ENCODE measurements around the gene ACOX2.
"Not testable (repeated sequence)": the region's sequence is repeated elsewhere in the genome, so short reads cannot be mapped to it uniquely, and the experiment has no call there.

Gene ACOX2

DNA sequence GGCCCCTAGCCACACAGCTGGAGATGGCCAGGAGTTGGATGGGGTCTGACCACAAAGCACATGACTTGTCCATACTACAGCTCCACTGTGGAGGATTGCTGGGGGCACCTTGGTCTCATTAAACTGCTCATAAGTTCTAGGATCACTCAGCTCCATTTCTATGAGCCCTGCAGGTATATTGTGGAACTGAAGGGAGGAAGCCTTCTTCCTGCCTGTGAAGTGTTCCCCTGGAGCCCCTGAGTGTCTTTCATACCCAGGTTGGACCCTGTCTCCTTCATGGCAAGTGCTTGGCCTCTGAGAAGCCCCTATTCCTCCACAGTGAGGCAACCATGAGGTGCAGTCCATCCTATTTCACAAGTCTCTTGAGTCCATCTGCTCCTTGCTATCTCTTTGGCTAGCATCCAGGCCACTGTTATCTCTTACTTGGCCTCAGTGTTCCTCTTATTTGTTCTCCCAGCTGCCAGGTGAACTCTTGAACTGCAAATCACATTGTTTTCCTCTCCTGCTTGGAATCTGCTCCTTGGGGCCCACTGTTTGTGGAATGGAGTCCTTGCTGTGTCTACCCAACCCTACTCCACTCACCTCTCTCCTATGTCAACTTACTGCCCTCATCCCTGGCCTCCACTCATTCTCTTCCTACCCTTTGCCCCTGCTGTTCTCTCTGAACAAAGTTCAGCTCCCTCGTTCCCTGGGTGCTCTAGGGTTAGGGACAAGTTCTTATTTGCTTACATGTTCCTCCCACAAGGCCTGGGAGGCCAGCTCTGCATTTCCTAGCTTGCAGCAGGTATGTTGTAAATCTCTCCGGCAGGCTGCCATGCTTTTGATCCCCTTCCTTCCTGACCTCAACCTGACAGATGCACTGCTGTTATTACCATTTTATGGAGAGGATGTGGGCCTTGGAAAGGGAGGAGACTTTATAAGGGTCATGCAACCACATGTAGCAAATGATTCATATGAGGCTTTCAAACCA, 1.2 kb downstream of the ACOX2 start:
- no peak for DNase-seq (ENCODE audit: low read depth in 3 of 3, low spot score in 1 of 3)

DNA sequence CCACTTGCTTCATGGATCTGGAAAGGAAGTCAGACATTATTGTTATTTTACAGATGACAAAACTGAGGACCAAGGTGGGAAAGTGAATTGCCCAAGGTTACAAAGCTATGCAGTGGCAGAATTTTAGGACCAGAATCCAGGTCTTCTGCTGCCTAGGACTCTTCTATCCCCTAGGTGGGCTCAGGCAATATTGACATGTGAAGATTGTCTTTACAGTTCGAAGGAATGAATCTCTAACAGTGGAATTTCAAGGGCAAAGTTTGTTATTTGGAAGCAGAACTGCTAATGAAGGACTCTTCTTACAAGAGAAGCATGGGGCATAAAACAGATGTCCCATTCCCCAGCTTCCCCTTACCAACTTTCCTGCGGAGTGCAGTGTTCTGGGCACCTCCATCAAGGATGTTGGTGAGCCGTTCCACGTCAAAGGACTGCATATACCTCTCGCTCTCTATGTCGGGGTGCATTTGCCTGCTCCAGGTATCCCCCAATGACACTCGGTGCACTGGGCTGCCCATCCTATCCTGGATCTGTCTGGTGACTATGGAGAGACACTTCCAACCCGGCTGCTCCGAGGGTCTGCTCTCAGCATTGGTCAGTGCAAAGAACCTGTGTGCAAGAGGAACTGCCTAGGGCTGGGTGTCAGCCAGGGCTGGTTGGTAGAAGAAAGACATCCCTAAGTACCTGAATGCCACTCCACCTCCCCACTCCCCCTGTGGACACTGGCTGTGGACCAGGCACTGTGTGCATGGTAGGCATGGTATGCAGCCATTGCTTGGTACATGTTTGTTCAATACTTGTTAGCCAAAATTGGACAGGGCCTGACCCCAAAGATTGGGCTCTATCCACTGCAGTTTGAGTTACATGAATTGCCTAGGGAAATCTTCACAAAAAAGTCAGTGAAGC, 2.1 kb downstream of the ACOX2 start:
- DNase-seq (ENCODE audit: low read depth in 3 of 3, low spot score in 1 of 3), result no peak

DNA sequence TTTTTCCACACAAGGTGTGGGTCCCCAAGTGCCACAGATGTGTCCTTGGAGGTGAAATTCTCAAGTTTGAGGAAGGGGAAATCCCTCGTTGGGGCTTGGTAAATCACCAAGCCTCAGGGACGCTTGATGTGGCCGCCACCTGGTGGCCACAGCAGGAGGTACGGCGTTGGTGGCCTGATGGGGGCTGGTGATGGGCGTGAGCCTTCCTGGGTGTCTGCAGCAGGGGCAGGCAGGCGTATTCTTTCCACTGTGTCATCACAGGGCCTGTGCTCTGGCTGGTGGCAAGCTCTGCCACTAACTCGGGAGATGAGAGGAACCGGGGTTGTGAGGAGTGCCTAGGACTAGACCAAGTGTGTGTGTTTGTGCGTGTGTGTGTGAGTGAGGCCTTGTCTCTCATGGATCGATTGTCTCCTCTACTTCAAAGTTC, 4.2 kb downstream of the ACOX2 start:
- peak; percentile 46 to 67 (median 59) for DNase-seq (ENCODE audit: low read depth in 3 of 3, low spot score in 1 of 3)

DNA sequence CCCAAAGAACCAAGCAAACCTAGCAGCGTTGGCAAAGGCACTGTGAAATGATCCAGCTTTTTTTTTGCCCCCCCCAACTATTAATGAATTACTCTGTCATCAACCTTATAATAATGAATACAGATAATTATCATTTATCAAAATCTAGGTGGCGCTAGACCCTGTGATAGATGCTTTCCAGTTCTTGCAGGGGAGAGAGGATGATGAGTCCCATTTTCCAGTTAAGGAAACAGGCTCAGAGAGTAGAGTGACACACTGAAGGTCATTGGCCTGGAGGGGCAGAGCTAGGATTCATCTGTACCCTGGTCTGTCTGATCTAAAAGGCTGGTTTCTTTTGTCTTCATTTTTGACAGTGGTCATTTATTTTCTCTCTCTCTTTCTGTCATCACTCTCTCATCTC, 5.0 kb downstream of the ACOX2 start:
- DNase-seq (ENCODE audit: low read depth in 3 of 3, low spot score in 1 of 3), result no peak

DNA sequence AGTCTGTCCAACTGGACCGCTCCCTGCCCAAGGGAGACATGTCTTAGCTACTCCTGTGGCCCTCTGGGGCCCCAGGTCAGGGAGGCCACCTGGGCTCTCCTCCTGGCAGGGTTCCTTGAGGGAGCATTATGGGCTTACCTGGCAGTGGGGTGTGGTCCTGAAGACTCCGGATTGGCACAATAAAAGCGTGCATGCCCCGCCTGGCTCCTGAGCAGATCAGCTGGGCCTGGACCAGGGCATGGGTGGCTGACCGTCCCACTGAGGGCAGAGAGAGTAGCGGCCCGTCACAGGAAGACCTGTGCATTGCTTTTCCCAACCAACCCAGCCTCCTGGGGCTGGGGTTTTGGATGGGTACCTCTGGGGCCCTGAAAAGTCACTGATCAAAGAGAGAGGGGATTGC, 5.4 kb downstream of the ACOX2 start:
- no peak for DNase-seq (ENCODE audit: low read depth in 3 of 3, low spot score in 1 of 3)

DNA sequence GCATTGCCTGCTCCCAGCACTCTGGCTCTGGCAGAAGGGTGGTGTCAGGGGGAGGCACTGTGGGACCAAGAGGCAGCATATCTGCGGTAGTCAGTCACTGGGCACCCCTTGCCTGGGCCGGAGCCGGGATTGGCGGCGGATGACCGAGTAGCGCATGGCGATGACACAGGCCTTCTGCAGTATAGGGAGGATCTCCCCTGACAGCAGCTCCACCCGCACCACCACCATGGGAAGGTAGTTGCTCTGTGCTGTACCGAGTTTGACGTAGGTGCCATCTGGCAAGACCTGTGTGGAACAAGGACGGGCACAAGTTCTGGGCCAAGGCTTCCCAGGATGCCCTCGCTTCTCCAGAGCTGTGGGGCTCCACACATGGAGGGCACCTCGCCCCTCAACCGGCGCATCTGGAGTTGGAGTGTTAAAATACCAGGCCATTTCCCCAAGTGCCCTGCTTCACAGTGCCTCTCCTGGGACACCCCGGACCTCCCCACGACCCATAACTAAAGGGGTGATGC, 6.6 kb downstream of the ACOX2 start:
- DNase-seq (ENCODE audit: low read depth in 3 of 3, low spot score in 1 of 3), result no peak

DNA sequence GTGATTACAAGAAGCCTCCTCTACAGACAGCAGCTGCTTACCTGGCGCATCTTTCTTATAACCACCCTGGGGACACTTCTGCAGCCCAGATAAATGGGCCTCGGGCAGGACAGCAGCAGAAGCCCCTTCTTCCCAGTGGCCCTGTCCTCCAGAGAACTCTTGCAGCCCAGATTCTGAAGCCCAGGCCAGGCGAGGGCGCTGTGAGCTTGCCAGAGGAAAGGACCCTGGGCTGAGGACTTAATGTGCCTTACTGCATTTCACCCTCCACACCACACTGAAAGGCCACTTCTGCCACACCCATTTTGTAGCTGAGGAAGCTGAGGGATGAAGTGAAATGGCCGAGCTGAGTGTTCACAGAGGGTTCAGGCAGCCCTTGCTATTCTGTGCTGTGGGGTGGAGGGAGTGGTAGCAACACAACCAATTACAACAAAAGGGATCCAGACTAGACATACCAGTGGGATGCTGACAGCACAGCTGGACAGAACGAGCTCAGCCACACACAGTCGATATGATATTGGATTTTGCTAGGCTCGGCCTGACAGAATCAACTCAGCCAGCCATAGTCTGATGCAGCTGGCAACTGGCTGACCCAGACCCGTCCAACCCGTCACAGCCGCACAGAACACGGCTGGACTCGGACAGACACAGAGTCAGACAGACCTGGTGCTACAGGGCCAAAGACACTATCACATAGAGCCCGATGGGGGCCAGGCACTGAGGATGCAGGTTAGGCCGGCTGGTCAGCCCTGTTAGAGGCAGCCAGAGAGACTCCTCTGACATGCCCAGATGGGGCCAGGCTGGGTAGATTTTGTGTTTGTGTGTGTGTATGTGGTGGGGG, 7.3 kb downstream of the ACOX2 start:
- DNase-seq (ENCODE audit: low read depth in 3 of 3, low spot score in 1 of 3), result no peak

DNA sequence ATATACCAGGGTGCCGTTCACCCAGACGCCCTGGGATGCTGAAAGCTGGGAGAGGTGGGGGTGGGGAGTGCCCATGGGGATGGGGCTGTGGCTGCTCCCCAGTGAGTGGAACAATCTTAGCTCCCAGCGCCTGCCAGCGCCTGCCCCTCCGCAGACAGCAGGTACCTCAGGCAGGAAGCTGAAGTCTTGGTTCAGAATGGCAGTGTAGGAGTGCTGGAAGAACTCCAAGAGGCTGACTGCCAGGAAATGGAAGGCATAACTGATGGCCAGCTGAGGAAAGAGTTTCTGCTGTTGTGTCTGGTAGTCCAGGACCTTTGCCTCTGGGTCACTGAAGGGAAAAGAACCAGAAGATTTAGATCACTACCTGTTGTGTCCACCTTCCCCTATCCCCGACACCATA, 8.4 kb downstream of the ACOX2 start:
- DNase-seq (ENCODE audit: low read depth in 3 of 3, low spot score in 1 of 3), result no peak

DNA sequence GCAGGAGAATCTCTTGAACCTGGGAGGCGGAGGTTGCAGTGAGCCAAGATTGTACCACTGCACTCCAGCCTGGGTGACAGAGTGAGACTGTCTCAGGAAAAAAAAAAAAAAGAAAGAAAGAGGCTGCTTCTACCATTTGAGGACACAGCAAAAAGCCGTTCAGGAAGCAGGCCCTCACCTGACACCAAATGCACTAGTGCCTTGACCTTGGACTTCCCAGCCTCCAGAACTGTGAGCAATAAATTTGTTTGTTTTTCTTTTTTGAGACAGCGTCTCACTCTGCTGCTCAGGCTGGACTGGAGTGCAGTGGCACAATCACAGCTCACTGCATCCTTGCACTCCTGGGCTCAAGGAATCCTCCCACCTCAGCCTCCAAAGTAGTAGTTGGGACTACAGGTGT, 9.6 kb downstream of the ACOX2 start:
- DNase-seq (ENCODE audit: low read depth in 3 of 3, low spot score in 1 of 3), result not testable (repeated sequence)

DNA sequence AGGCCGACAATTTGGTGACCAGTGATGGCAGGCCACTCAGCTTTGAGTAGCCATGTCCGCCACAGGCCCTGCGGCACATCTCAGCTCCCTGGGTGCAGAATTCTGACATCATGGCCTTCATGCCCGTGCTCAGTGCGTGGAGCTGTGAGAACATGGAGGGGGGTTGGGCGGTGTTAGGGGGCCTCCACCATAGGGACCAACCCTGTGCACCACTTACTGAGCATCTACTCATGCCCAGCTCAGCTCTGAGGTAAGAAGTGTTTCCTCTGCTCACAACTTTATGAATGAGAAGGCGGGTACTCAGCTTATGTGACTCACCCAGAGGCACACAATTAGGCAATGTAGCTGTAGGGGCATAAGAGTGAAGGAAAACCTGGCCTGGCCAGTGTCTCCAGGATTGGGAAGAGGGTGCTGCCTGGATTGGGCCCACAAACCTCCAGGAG, 10.5 kb downstream of the ACOX2 start:
- no peak for DNase-seq (ENCODE audit: low read depth in 3 of 3, low spot score in 1 of 3)

DNA sequence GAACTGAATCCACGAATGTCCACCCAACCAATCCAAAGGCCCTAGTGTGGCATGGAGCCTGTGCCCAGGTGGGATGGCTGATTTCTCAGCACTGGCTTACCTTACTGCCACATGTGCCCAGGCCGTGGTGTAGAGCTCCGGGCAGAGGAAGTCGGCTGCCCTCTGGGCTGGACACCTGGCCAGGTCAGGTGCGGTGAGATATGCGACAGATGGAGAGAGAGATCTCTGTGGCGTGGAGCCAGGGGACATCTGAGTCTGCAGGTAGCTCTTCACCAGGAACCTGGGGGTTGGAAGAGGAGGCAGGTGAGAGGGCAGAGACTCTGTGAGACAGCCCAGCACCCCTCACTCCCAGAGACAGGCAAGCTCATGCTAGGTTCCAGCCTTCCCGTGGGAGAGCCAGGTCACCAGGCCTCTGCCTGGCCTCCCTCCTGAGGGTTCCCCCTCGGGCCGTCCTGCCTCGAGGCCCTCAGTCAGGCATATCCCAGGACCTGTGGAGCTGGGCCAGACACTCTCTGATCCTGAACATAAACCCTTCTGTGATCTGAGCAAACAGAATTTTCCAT, 12.6 kb downstream of the ACOX2 start:
- DNase-seq (ENCODE audit: low read depth in 3 of 3, low spot score in 1 of 3), result no peak

DNA sequence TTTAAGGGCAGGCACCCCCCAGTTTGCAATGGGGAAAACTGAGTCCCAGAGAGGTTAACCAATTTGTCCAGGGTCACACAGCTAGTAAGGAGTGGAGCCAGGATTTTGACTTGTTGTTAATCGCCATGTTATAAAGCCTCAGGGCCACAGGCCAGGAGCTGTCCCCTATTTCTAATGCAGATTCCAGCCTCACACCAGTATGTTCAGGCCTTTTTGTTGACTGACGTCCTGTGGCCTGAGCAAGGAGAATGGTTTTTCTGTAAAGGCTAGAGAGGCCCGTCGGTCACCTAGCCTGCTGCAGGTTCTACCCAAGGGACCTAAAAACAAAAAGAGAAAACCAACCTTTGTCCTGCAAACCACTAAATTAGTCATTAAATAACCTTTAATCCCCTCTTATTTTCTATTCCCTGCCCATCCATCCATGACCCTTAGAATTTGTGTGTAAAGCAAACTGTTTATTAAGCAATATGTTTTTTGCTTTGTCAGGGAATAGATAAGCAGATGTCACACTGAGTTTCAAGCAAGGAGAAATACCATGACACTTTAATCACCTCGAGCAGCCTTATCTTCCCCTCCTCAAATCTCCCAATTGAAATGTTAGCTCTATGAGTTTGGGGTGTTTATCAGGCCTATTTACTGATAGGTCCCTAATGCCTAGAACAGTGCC, 14.1 kb downstream of the ACOX2 start:
- DNase-seq (ENCODE audit: low read depth in 3 of 3, low spot score in 1 of 3), result no peak

DNA sequence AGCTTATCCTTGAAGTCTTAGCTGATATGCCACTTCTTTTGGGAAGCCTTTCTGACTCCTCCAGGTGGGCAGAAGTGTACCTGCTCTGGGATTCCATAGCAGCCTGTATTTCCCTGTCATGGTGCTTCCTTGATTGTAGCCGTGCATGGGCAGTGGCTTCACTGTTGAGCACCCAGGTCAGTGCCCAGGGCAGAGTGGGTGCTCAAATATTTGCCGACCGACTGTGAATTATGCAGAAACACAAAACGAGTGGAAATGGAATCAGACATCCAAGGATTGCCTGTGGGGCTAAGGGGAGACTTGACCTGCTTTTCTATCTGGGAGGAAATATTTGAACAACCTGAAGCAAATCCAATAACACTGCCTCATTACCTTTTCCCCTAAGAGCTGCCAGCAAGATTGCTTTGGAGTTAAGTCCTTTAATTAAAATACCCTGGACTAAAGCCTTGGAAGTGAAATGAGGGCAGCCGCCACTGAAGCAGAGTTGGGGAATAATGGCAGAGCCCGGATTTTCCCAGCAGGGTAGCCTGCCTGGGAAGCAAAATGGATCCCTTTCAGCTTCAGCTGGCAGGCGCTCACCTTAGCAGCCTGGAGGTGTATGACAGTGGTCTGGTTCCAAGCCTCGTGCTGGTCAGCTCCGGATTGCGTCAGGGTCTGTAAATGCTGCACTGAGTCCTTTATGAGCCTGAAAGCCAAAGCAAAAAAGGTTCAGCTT, 14.9 kb downstream of the ACOX2 start:
- DNase-seq (ENCODE audit: low read depth in 3 of 3, low spot score in 1 of 3), result no peak

DNA sequence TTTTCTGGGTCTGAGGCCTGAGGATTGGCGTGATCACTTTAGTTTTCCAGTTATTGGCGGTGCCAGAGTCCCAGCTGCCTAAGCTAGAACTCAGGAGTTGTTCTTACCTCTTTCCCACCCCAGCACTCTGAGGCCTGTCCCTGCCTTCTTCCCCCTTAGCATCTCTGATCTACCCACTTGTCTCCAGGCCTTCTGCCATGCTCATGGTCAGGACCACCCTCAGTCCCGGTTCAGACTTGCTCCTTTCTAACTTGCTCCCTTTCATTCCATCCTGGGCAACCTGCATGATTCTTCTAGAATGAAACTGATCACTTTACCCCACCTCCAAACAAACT, 15.7 kb downstream of the ACOX2 start:
- DNase-seq (ENCODE audit: low read depth in 3 of 3, low spot score in 1 of 3), result no peak

DNA sequence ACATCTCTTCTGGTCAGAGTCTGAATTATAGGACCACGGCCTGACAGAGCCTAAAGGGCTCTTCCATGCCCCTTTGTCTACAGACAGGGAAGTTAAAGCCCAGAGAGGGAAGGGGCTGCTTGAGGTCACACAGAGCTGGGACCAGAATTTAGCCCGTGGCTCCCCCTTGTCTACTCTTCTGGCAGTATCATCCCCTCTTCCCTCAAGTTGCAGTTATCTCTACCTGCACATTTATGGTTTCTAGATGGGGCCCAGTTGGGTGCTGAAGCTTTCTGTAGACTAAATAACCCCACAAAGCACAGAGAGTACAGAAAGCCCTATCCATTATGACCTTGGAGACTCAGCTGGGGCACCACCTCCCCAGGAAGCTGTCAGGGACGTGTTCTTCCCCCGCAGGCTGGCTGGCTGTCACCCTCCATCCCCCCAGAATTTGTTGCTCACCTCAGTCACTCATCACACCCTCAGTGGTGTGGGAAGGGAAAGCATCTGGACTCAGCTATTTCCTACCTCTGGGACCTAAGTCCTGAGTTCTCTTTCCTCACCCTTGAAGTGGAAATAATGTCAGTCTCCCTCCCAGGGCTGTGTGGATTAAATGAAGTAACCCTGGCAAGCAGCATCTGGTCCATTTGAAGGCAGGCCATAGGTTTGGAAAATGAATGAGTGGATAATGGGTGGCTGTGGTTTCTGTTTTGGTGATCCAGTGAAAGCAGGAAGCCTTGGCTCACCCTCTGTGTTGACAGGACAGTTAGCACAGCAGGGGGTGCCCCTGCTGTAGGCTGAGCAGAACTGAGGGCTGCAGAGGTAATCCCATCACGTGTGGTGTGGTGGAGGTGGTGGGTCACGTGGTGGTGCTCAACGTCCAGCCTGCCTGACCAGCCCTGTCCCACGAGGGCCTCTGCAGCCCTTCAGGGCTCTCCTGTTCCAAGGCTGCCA, 16.3 kb downstream of the ACOX2 start:
- no peak for DNase-seq (ENCODE audit: low read depth in 3 of 3, low spot score in 1 of 3)

DNA sequence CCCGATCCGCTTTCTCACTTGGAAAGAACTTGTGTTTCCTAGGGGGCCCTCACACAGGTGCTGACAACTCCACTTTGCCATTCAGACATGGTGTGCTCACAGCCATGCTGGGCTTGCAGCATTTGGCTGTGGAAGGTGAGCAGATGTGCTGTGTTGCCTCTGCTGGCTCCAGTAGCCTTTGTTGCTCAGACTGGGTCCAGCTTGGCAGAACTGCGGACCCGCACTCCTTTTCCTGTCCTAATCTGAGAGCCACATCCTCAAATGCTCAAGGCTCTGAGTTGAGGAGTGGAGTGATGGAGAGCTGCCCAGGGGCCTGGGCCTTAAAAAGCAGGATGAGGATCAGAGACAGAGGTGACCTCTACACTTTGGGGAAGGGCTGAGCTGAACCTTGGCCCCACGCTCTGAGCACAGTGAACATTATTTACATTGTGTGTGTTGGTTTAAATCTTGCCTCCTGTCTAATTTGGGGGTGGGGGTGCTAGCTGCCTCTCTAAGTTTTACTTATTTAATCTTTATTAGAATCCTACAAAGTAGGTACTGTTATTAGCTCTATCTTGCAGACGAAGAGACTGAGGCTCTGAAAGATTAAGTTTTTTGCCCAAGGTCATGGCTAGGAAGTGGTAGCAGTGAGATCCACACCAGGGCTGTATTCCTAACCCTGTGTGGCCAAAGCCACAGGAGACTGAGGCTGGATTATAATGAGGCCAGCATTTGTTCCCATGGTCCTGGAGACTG, 17.2 kb downstream of the ACOX2 start:
- no peak for DNase-seq (ENCODE audit: low read depth in 3 of 3, low spot score in 1 of 3)

DNA sequence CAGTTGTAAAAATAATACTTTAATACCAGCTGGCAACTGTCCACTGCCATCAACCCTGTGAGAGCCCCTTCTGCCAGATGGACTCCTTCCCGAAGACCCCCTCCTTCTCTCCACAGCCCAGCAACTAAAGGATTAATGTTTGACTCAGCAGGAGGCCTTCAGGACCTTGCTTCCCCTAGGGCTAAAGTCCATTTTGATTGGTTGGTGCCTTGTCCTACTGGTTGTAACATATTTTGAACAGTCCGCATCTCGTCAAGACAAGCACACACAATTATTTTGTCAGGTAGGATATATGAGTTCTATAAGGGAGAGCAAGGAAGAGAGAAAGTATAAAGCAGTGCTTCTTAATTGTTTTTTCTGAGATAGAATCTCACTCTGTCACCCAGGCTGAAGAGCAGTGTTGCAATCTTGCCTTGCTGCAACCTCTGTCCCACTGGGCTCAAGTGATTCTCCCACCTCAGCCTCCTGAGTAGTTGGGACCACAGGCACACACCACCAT, 18.6 kb downstream of the ACOX2 start:
- no peak for DNase-seq (ENCODE audit: low read depth in 3 of 3, low spot score in 1 of 3)
